Activated CD8-positive, alpha-beta T cell treated with anti-CD3 and anti-CD28 coated beads, Interleukin-2, amount 10 ng/mL, durations not matched to agents 7 days and 5 days (primary cell): ENCODE results near the gene RAD9B. TPM values are rescaled to one million over a fixed set of nuclear protein-coding genes. Genes with fewer than 3 reads are reported as not detected.

Source experiments
- total RNA-seq, 2 experiments: library from RNA; stranded (reverse); gene quantifications; one replicate each; pipeline ENCODE4 v1.2.3, GENCODE V29; 2021

RAD9B gene
- total RNA-seq, 2 experiments from 2014 or later, result 0.68 to 2.3 TPM

Other genes starting within 250 kb of the RAD9B start
- gene ATP2A2, start 221.1 kb upstream of the RAD9B start, total RNA-seq, result 100 to 1,000 TPM; 130 to 132 TPM
- gene ANAPC7, start 98.6 kb upstream of the RAD9B start, total RNA-seq, result 10 to 100 TPM; 53.0 to 64.3 TPM
- 100 to 1,000 TPM; 437 to 458 TPM for gene ARPC3, start 52.0 kb upstream of the RAD9B start, total RNA-seq
- 10 to 100 TPM; 26.2 to 33.0 TPM for gene GPN3, start 34.1 kb upstream of the RAD9B start, total RNA-seq
- gene FAM216A, start 33.5 kb upstream of the RAD9B start, total RNA-seq, result 10 to 100 TPM; 20.5 to 22.9 TPM
- 100 to 1,000 TPM; 126 to 128 TPM for gene VPS29, start 220 bp upstream of the RAD9B start, total RNA-seq
- gene PPTC7, start 81.0 kb downstream of the RAD9B start, total RNA-seq, result 10 to 100 TPM; 24.4 to 26.8 TPM
- gene TCTN1, start 111.8 kb downstream of the RAD9B start, total RNA-seq, result 1 to 10 TPM; 5.9 to 7.9 TPM
- 10 to 100 TPM; 28.6 to 30.8 TPM for gene HVCN1, start 186.8 kb downstream of the RAD9B start, total RNA-seq
- gene PPP1CC, start 240.6 kb downstream of the RAD9B start, total RNA-seq, result 100 to 1,000 TPM; 162 to 179 TPM